Hepatocyte (in vitro differentiated cells): Measurements from ENCODE around the gene MRPS30. TPM values are rescaled to one million over a fixed set of nuclear protein-coding genes. Genes with fewer than 3 reads are reported as not detected.

Experiments
- DNase-seq: peaks from one replicate; pipeline ENCODE4 v3.0.0-alpha.2; 2016; ENCODE audit warnings: low spot score
- H2AFZ ChIP-seq: fragments of 200-600 bp; sonication (generic); 2 replicates; pipeline ENCODE4 v1.6.0; 2016; ENCODE audit warnings: antibody characterized with exemption, mild to moderate bottlenecking
- H3K27ac ChIP-seq: fragments of 200-600 bp; sonication (generic); 2 replicates; pipeline ENCODE4 v1.5.1; 2016; ENCODE audit warnings: mild to moderate bottlenecking
- H3K27me3 ChIP-seq: fragments of 200-600 bp; sonication (generic); 2 replicates; pipeline ENCODE4 v1.6.1; 2016
- H3K36me3 ChIP-seq: fragments of 200-600 bp; sonication (generic); replicated peaks from 2 replicates; pipeline ENCODE4 v1.5.1; 2016; ENCODE audit warnings: low read depth; ENCODE audit not compliant: insufficient read depth
- H3K4me1 ChIP-seq: fragments of 200-600 bp; sonication (generic); 2 replicates; pipeline ENCODE4 v1.5.1; 2016; ENCODE audit warnings: mild to moderate bottlenecking, moderate library complexity; ENCODE audit not compliant: insufficient read depth
- H3K4me2 ChIP-seq: fragments of 200-600 bp; sonication (generic); 2 replicates; pipeline ENCODE4 v1.6.0; 2016
- H3K4me3 ChIP-seq: fragments of 200-600 bp; sonication (generic); 2 replicates; pipeline ENCODE4 v1.5.1; 2016; ENCODE audit warnings: mild to moderate bottlenecking
- H3K79me2 ChIP-seq: fragments of 200-600 bp; sonication (generic); 2 replicates; pipeline ENCODE4 v1.6.0; 2017; ENCODE audit warnings: mild to moderate bottlenecking
- H3K9me2 ChIP-seq: fragments of 200-600 bp; sonication (generic); replicated peaks from 2 replicates; pipeline ENCODE4 v1.6.0; 2017; ENCODE audit warnings: mild to moderate bottlenecking; ENCODE audit not compliant: insufficient read depth
- H3K9me3 ChIP-seq: fragments of 200-600 bp; sonication (generic); 2 replicates; pipeline ENCODE4 v1.5.1; 2016; ENCODE audit warnings: low read depth, mild to moderate bottlenecking
- H4K20me1 ChIP-seq: fragments of 200-600 bp; sonication (generic); 2 replicates; pipeline ENCODE4 v1.6.0; 2016; ENCODE audit warnings: mild to moderate bottlenecking; ENCODE audit not compliant: insufficient read depth, poor library complexity, severe bottlenecking
- CTCF ChIP-seq: fragments of 200-600 bp; sonication (generic); IDR thresholded peaks from 2 replicates; pipeline ENCODE4 v1.5.1; 2016; ENCODE audit warnings: antibody characterized with exemption, mild to moderate bottlenecking; ENCODE audit not compliant: poor library complexity
- EZH2 ChIP-seq: fragments of 200-600 bp; sonication (generic); IDR thresholded peaks from 2 replicates; pipeline ENCODE4 v1.6.1; 2016; ENCODE audit warnings: antibody characterized with exemption, mild to moderate bottlenecking, borderline replicate concordance
- EZH2phosphoT487 ChIP-seq: fragments of 200-600 bp; sonication (generic); IDR thresholded peaks from one replicate; pipeline ENCODE4 v1.6.1; 2018; ENCODE audit warnings: antibody characterized with exemption, mild to moderate bottlenecking, low read depth, moderate library complexity; ENCODE audit not compliant: unreplicated experiment, severe bottlenecking
- WGBS: methylation state at CpG from one replicate; pipeline ENCODE4 v1.1.6; 2016; ENCODE audit warnings: low lambda C conversion rate; ENCODE audit errors: missing lambda C conversion rate; 5-methylcytosine and 5-hydroxymethylcytosine counted together
- polyA plus RNA-seq: library from polyadenylated mRNA; unstranded; fragments of >200 nt; fragmentation: Nextera tagmentation; extraction: Ambion mirVana; gene quantifications from 2 replicates; pipeline ENCODE4 v1.2.1, GENCODE V29; 2016
- total RNA-seq: library from RNA; depleted of rRNA; stranded (reverse); fragments of >200 nt; gene quantifications from 2 replicates; pipeline ENCODE4 v1.2.3, GENCODE V29; 2014

The MRPS30 gene
- total and polyA plus RNA-seq, 2 experiments from 2014 or later = 27.5 to 71.2 TPM

- no peak for DNase-seq
- no peaks in the 10 kb centered on the region for H3K9me3 ChIP-seq
- H3K27me3 ChIP-seq = no peaks in the 10 kb centered on the region
- H3K9me2 ChIP-seq = no peaks in the 10 kb centered on the region
- H3K79me2 ChIP-seq = peaks cover 25% of the 10 kb centered on the region
- peaks cover 6% of the 10 kb centered on the region for H4K20me1 ChIP-seq
- TF ChIP-seq CTCF = no peak
- no peak for TF ChIP-seq EZH2phosphoT487
- no peak for TF ChIP-seq EZH2
- no peak overlapping the region for H3K4me3 ChIP-seq
- no peak overlapping the region for H2AFZ ChIP-seq
- 97% methylated on average over 2 of the region's 2 CpGs for WGBS
- peaks cover 4% of the 10 kb centered on the region for H3K4me1 ChIP-seq
- H3K36me3 ChIP-seq = no peaks in the 10 kb centered on the region
- no peak overlapping the region for H3K4me2 ChIP-seq
- no peak overlapping the region for H3K27ac ChIP-seq
These were observed 2.1 kb upstream of the MRPS30 start for GRCh38 chr5:44806608-44807007.

- no peak for DNase-seq
- WGBS = 89% methylated on average over 1 of the region's 1 CpG
- peaks cover 6% of the 10 kb centered on the region for H4K20me1 ChIP-seq
These were observed 1.5 kb upstream of the MRPS30 start for GRCh38 chr5:44807269-44807668.

GRCh38 chr5:44809215-44809955 is 638 bp downstream of the MRPS30 start:
- Histone ChIP-seq H3K36me3 (no peaks in the 10 kb centered on the region), H3K79me2 (peaks cover 39% of the 10 kb centered on the region), H2AFZ (peak overlapping the region; percentile 43), H3K27me3 (no peaks in the 10 kb centered on the region), H3K4me1 (peaks cover 4% of the 10 kb centered on the region), H3K9me3 (no peaks in the 10 kb centered on the region), H3K9me2 (no peaks in the 10 kb centered on the region), H3K27ac (peak overlapping the region; percentile 87), H4K20me1 (peaks cover 6% of the 10 kb centered on the region), H3K4me2 (peak overlapping the region; percentile 83), H3K4me3 (peak overlapping the region; percentile 71)
- TF ChIP-seq EZH2 (no peak), CTCF (no peak), EZH2phosphoT487 (no peak)
- under 1% methylated on average over 45 of the region's 45 CpGs for WGBS
- DNase-seq = peak; percentile 67

More at GRCh38 chr5:44807269-44807668, 1.5 kb upstream of the MRPS30 start:
- no peak overlapping the region for H3K4me3 ChIP-seq
- H3K4me2 ChIP-seq = no peak overlapping the region
- no peaks in the 10 kb centered on the region for H3K9me2 ChIP-seq
- H3K36me3 ChIP-seq = no peaks in the 10 kb centered on the region
- no peaks in the 10 kb centered on the region for H3K9me3 ChIP-seq
- no peak for TF ChIP-seq EZH2phosphoT487
- no peak for TF ChIP-seq CTCF
- no peak for TF ChIP-seq EZH2
- peaks cover 4% of the 10 kb centered on the region for H3K4me1 ChIP-seq
- H3K79me2 ChIP-seq = peaks cover 31% of the 10 kb centered on the region
- H3K27ac ChIP-seq = no peak overlapping the region
- H3K27me3 ChIP-seq = no peaks in the 10 kb centered on the region
- H2AFZ ChIP-seq = no peak overlapping the region
